Peyer's patch (tissue), 4 donors: ENCODE measurements around the gene CTXN2. TPM values are rescaled to one million over a fixed set of nuclear protein-coding genes. Genes with fewer than 3 reads are reported as not detected.

Experiments
- DNase-seq, 3 donors: peaks; one replicate each; pipeline ENCODE4 v3.0.0-alpha.2; 2017 to 2019
- H3K27ac ChIP-seq, 4 donors: fragments of 200-600 bp; sonication (generic); one replicate each; pipeline ENCODE4 v1.5.1; 2016 to 2019
- H3K27me3 ChIP-seq, 2 donors: fragments of 200-600 bp; sonication (generic); one replicate each; pipeline ENCODE4 v1.5.1; 2019
- H3K36me3 ChIP-seq, 3 donors: fragments of 200-600 bp; sonication (generic); one replicate each; pipeline ENCODE4 v1.5.1; 2016 to 2019
- H3K4me1 ChIP-seq, 4 donors: fragments of 200-600 bp; sonication (generic); one replicate each; pipeline ENCODE4 v1.5.1; 2016 to 2019
- H3K4me3 ChIP-seq, 4 donors: fragments of 200-600 bp; sonication (generic); 1 replicate in 3 of 4; 2 replicates in 1 of 4; pipeline ENCODE4 v1.5.1; 2016 to 2019; ENCODE audit warnings: mild to moderate bottlenecking in 1 of 4
- H3K9me3 ChIP-seq, 4 donors: fragments of 200-600 bp; sonication (generic); one replicate each; pipeline ENCODE4 v1.5.1; 2016 to 2019; ENCODE audit warnings: mild to moderate bottlenecking in 1 of 4
- CTCF ChIP-seq, 6 experiments: fragments of 450-650 bp in 4 of 6; fragments of 200-600 bp in 2 of 6; sonication (generic) in 1 of 6; IDR thresholded peaks; one replicate each; pipeline ENCODE4 v1.5.1; 2017 to 2019; ENCODE audit warnings: antibody characterized with exemption in 6 of 6, mild to moderate bottlenecking in 3 of 6, moderate library complexity in 1 of 6
- POLR2A ChIP-seq, 2 donors: fragments of 450-650 bp; IDR thresholded peaks; one replicate each; pipeline ENCODE4 v1.5.1; 2017; ENCODE audit warnings: antibody characterized with exemption in 2 of 2, mild to moderate bottlenecking in 2 of 2, moderate library complexity in 2 of 2
- total RNA-seq, 4 donors: library from RNA; depleted of rRNA; stranded (reverse); fragments of >200 nt; gene quantifications; one replicate each; pipeline ENCODE4 v1.1.0, GENCODE V29; 2016

Gene CTXN2
- total RNA-seq, result not detected

DNA sequence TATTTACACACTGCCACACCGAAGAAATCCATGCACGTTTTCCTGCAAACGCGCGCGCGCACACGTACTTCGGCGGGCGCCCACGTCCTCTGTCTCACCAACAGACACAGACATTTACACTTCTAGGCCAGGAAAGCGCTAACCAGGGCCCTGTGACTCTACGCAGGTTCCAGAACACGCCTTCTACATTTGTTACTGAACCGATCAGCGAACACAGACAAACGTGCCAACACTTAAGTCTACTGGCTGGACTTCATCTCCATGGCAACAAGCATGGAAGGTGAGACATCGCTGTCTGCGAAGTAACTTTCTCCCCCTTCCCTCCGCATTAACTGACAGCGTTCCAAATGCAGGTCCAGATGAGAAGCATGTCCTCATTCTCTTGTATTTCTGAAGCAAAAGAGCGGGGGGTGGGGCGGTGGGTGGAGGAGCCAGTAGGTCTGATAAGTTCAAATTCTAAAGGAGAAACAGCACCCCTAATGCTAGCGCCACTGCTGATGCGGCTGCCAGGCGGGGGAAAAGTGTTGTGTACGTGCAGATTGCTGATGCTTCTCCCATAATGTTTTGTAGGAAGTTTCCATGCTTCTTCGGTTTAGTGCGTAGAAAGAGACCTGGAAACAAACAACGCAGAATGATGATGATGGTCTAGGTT lies at the start of gene CTXN2:
Gene CTXN2, plus strand, starts transcription at position 92 of the 652 bp plus-strand sequence. CDS start 9,636 bp downstream, outside the sequence.
- TF ChIP-seq POLR2A (IDR thresholded peaks at IDR 0.05) (no peak), CTCF (IDR thresholded peaks at IDR 0.05) (no peak)
- Histone ChIP-seq H3K4me1 (peaks cover 0 to 8% (median 0%) of the 10 kb centered on the region in 4 donors), H3K27me3 (no peaks in the 10 kb centered on the region), H3K9me3 (no peaks in the 10 kb centered on the region), H3K36me3 (no peaks in the 10 kb centered on the region), H3K4me3 (peak within 1 kb of the TSS in 2 of 4 donors; percentile 21 to 32), H3K27ac (no peak within 1 kb of the TSS)
- DNase-seq, result no peak

DNA sequence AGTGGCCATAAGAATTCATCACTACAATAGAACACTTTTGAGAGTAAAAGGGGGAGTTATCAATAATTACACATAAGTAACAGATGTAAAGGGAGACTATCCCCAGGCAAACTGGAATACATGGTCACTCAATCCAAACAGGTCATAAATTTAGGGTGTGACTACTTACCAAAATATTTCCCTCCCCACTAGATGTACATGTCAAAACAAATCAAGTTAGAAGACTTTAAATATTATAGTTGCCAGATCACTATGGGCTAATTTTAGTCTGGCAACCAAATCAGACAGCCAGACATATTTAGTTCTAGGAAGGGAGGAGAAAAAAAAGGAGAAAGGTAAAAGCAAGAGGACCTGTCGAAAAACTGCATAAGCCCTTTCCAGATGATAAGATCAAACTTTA lies 47.6 kb upstream of the CTXN2 start:
- Histone ChIP-seq H3K27me3 (no peaks in the 10 kb centered on the region), H3K9me3 (no peaks in the 10 kb centered on the region), H3K4me3 (no peak overlapping the region), H3K4me1 (no peaks in the 10 kb centered on the region), H3K27ac (no peak overlapping the region), H3K36me3 (no peaks in the 10 kb centered on the region)
- DNase-seq, result no peak
- no peak for TF ChIP-seq CTCF (IDR thresholded peaks at IDR 0.05)
- TF ChIP-seq POLR2A (IDR thresholded peaks at IDR 0.05), result no peak

DNA sequence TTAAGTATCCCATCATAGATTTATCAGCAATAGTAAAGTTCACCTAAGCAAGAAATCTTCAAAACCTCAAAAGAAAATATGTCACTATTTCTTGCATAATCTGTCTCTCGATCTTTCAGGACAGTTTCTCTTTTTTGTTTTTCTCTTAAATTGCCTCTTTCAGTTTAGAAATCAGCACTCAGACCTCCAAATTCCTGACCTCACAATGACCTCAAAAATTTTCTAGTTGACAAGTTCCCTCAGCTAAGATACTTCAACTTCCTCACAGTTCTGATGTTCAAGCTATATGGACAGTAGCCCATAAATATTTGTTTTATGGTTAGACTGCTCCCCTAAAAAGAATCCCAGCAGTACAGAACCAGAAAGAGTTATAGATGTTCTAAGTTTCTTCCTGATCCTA lies 46.6 kb upstream of the CTXN2 start:
- no peaks in the 10 kb centered on the region for H3K27me3 ChIP-seq
- no peaks in the 10 kb centered on the region for H3K9me3 ChIP-seq
- H3K4me1 ChIP-seq, result no peaks in the 10 kb centered on the region
- H3K36me3 ChIP-seq, result no peaks in the 10 kb centered on the region
- TF ChIP-seq POLR2A (IDR thresholded peaks at IDR 0.05), result no peak
- TF ChIP-seq CTCF (IDR thresholded peaks at IDR 0.05), result no peak
- no peak for DNase-seq
- H3K4me3 ChIP-seq, result no peak overlapping the region
- no peak overlapping the region for H3K27ac ChIP-seq

- Histone ChIP-seq H3K36me3 (no peaks in the 10 kb centered on the region), H3K27ac (no peak overlapping the region), H3K27me3 (no peaks in the 10 kb centered on the region), H3K4me1 (no peaks in the 10 kb centered on the region), H3K9me3 (no peaks in the 10 kb centered on the region), H3K4me3 (no peak overlapping the region)
- no peak for DNase-seq
- TF ChIP-seq POLR2A (IDR thresholded peaks at IDR 0.05) (no peak), CTCF (IDR thresholded peaks at IDR 0.05) (no peak)
Measured at GRCh38 chr15:48145923-48146322, 45.5 kb upstream of the CTXN2 start.

DNA sequence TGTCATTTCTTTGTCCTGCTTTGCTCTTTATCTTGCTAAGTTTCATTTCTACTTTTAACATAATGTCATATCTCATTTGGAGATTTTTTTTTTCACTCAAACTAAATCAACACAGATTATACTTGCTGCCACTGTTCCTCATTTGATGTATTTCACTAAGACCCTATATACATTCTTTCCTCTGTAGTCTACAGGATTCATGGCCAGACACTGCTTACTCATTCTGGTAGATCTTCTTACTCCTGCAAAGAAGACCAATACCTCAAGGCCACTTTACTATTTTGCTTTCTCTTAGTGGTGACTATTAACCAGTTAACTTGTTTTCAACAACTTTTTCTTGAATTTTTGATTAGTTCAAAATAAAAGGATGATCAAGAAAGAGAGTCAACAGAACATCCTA lies 44.1 kb upstream of the CTXN2 start:
- H3K4me1 ChIP-seq, result no peaks in the 10 kb centered on the region
- no peaks in the 10 kb centered on the region for H3K9me3 ChIP-seq
- DNase-seq, result no peak
- no peaks in the 10 kb centered on the region for H3K36me3 ChIP-seq
- TF ChIP-seq POLR2A (IDR thresholded peaks at IDR 0.05) (no peak), CTCF (IDR thresholded peaks at IDR 0.05) (no peak)
- H3K27me3 ChIP-seq, result no peaks in the 10 kb centered on the region
- no peak overlapping the region for H3K27ac ChIP-seq
- H3K4me3 ChIP-seq, result no peak overlapping the region

DNA sequence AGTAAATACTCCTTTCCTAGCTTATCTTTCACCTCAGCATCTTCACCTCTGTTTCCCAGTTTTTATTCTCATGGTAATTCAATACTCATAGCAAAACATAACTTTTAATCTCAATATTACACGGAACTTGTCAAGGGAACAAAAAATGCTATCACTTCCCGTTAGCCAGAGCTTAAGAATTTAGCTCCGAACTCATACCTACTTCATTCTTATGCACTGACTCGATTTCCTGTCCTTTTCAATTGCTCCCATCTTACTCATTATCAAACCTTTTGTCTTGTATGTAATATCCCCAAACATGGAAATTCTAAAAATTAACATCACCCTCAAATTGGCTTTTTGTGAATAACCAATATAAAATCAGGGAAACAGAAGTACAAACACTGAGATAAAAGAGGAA lies 41.6 kb upstream of the CTXN2 start:
- Histone ChIP-seq H3K27ac (no peak overlapping the region), H3K36me3 (no peaks in the 10 kb centered on the region), H3K4me3 (no peak overlapping the region), H3K9me3 (no peaks in the 10 kb centered on the region), H3K4me1 (no peaks in the 10 kb centered on the region), H3K27me3 (no peaks in the 10 kb centered on the region)
- no peak for DNase-seq
- TF ChIP-seq CTCF (IDR thresholded peaks at IDR 0.05) (no peak), POLR2A (IDR thresholded peaks at IDR 0.05) (no peak)
